Measurements from ENCODE around the gene DRAM1.
A peak's percentile ranks its signal among the peaks of the same experiment; 100 is the strongest.
"Not testable (repeated sequence)": the region's sequence is repeated elsewhere in the genome, so short reads cannot be mapped to it uniquely, and the experiment has no call there.

The DRAM1 gene

DNA sequence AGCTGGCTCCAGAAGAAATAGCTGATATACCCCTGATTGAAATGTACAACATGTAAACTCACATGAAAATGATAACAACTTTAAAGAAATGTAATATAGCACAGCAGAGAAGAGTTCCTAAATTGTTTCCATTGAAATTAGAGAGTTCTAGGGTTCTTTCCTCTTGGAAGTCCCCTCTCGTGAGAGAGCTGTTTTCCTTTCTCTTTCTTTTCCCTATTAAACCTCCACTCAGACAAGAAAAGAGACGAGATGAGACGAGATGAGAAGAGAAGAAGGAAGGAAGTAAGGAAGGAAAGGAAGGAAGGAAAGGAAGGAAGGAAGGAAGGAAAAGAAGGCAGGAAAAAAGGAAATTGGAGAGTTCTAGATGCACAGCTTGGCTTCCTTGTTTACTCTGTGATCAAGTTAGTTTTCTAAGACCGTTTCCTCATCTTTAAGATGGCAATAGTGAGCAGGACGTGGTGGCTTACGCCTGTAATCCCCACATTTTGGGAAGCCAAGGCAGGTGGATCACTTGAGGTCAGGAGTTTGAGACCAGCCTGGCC lies 11.9 kb downstream of the DRAM1 start:
- peaks cover 6% of the 10 kb centered on the region for H3K4me1 Mint-ChIP-seq
- DNase-seq (ENCODE audit: low spot score in 2 of 2) = no peak
- H3K27ac Mint-ChIP-seq (ENCODE audit: low read depth) = no peak overlapping the region
- no peak for ATAC-seq (replicated peaks; ENCODE audit: extremely low read depth, poor library complexity, severe bottlenecking)
- H3K4me3 Mint-ChIP-seq = no peak overlapping the region
- H3K36me3 Mint-ChIP-seq (ENCODE audit: insufficient read depth) = peaks cover 2% of the 10 kb centered on the region
- no peaks in the 10 kb centered on the region for H3K27me3 Mint-ChIP-seq
- no peaks in the 10 kb centered on the region for H3K9me3 Mint-ChIP-seq

DNA sequence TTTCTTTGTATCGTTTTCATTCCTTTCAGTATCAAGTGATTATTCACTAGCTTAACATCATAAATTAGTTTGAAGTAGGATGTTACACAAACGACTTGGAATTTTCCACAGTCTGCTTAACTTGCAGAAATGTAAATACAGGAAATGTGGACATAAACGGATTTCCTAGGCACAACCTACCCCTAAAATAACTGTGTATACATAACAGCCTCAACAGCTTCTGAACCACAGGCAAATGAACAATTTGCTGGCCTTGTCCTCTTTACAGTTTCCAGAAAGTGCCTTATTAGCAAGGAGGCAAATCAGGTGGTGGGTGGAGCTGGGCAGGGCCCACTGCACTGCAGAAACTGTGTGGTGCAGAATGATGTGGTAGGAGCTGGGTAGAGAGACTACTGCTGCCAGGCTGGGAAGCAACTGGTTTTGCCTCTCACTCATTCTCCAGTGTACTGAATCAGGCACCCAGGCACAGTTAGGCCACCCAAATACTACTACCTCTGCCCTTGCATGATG lies 14.1 kb downstream of the DRAM1 start:
- ATAC-seq (replicated peaks; ENCODE audit: extremely low read depth, poor library complexity, severe bottlenecking) = no peak
- H3K36me3 Mint-ChIP-seq (ENCODE audit: insufficient read depth) = peaks cover 2% of the 10 kb centered on the region
- no peak overlapping the region for H3K4me3 Mint-ChIP-seq
- no peaks in the 10 kb centered on the region for H3K9me3 Mint-ChIP-seq
- no peak for DNase-seq (ENCODE audit: low spot score in 2 of 2)
- H3K4me1 Mint-ChIP-seq = peaks cover 6% of the 10 kb centered on the region
- no peak overlapping the region for H3K27ac Mint-ChIP-seq (ENCODE audit: low read depth)
- H3K27me3 Mint-ChIP-seq = no peaks in the 10 kb centered on the region

DNA sequence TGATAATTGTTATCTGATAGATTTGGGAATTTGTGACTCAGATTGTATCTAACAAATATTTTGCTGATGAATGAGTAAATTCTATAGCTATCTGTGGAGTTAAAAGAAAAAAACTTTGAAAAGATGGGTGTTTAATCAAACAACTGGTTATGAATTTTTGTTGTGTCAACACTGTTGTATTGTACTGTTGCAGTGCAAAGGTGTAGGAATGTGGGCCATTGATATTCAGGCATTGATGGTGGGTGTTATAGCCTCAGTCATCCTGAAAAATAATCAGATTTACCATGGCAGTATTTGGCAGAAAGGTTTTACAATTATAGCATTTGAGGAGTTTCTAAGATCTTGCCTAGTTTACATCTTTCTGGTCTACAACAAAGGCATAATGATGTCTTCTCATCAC lies 15.4 kb downstream of the DRAM1 start:
- Mint-ChIP-seq H3K9me3 (no peaks in the 10 kb centered on the region), H3K4me3 (no peak overlapping the region), H3K27ac (ENCODE audit: low read depth) (no peak overlapping the region), H3K36me3 (ENCODE audit: insufficient read depth) (peaks cover 2% of the 10 kb centered on the region), H3K4me1 (peaks cover 6% of the 10 kb centered on the region), H3K27me3 (no peaks in the 10 kb centered on the region)
- DNase-seq (ENCODE audit: low spot score in 2 of 2) (no peak), ATAC-seq (replicated peaks; ENCODE audit: extremely low read depth, poor library complexity, severe bottlenecking) (no peak)

DNA sequence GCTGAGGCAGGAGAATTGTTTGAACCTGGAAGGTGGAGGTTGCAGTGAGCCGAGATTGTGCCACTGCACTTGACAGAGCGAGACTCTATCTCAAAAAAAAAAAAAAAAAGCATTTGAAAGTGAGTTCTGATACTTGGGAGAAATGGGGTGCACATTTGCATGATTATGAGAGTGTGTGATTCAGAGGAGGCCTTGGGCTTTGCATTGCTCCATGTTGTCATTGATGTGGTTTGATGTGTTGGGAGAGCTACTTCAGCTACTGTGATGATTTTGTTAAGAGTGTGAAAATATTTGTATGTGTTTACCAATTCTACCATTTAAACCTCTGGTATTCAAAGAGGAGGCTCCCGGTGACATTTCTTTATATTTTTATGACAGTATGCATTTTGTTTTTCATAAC lies 24.4 kb downstream of the DRAM1 start:
- peak; percentile 40 for ATAC-seq (replicated peaks; ENCODE audit: extremely low read depth, poor library complexity, severe bottlenecking)
- Mint-ChIP-seq H3K27ac (ENCODE audit: low read depth) (no peak overlapping the region), H3K9me3 (no peaks in the 10 kb centered on the region), H3K4me3 (no peak overlapping the region), H3K36me3 (ENCODE audit: insufficient read depth) (peaks cover 3% of the 10 kb centered on the region), H3K4me1 (peaks cover 10% of the 10 kb centered on the region), H3K27me3 (no peaks in the 10 kb centered on the region)
- no peak for DNase-seq (ENCODE audit: low spot score in 2 of 2)

DNA sequence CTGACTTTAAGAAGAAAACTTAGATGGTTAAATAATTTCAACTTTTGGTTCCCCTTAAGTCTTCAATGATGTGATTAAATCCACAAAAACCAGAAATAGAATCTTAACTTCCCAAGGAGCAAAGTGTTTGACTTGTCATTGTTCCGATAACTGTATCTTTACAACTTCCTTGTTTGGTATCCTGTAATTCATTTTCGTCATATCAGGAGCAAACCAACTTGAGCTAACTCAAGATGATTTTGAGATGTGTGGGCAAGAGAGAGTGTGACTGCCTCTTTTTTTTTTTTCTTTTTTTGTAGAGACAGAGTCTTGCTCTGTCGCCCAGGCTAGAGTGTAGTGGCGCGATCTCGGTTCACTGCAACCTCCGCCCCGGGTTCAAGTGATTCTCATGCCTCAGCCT lies 25.3 kb downstream of the DRAM1 start:
- Mint-ChIP-seq H3K36me3 (ENCODE audit: insufficient read depth) (peaks cover 3% of the 10 kb centered on the region), H3K9me3 (no peaks in the 10 kb centered on the region), H3K4me3 (no peak overlapping the region), H3K27ac (ENCODE audit: low read depth) (no peak overlapping the region), H3K27me3 (no peaks in the 10 kb centered on the region), H3K4me1 (peaks cover 10% of the 10 kb centered on the region)
- DNase-seq (ENCODE audit: low spot score in 2 of 2) (no peak), ATAC-seq (replicated peaks; ENCODE audit: extremely low read depth, poor library complexity, severe bottlenecking) (peak; percentile 24)

DNA sequence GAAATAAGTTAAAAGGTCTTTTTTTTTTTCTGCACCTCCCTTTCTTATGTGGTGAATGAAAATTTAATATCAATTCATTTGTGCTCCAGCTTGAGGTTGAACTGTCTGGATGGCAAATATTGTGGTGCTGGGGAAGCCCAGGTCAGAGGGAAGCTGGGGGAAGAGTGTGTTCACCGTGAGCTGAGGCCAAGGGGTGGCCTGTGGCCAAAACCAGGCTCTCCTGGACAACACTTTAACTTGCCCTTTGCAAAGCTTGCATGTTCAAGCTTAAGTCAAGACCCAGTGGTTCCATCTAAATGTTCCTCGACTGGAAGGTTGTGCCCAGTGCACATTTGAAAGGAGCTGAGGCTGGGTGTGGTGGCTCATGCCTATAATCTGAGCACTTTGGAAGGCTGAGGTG lies 28.8 kb downstream of the DRAM1 start:
- Mint-ChIP-seq H3K36me3 (ENCODE audit: insufficient read depth) (peaks cover 5% of the 10 kb centered on the region), H3K4me3 (no peak overlapping the region), H3K9me3 (no peaks in the 10 kb centered on the region), H3K4me1 (peaks cover 9% of the 10 kb centered on the region), H3K27ac (ENCODE audit: low read depth) (no peak overlapping the region), H3K27me3 (no peaks in the 10 kb centered on the region)
- DNase-seq (ENCODE audit: low spot score in 2 of 2) (no peak), ATAC-seq (replicated peaks; ENCODE audit: extremely low read depth, poor library complexity, severe bottlenecking) (no peak)

DNA sequence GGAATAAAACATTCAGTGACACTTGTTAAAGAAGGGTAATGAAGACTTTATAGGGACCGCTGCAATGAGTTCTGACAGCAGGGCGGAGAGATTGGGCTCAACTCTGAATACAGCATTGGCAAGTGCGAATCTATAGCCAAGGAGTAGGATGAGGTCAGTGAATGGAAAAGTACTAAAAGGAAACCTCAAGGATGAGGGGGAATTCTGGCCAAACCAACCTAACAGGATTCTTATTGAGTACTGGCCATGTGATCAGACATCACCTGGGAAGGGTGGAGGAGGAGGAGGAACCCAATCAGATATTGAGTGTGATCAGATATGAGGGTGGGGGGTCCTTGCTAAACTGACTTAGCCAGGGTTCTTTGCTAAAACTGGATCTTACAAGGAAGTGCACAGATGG lies 31.0 kb downstream of the DRAM1 start:
- no peak overlapping the region for H3K27ac Mint-ChIP-seq (ENCODE audit: low read depth)
- ATAC-seq (replicated peaks; ENCODE audit: extremely low read depth, poor library complexity, severe bottlenecking) (no peak), DNase-seq (ENCODE audit: low spot score in 2 of 2) (no peak)
- H3K4me3 Mint-ChIP-seq = no peak overlapping the region
- H3K4me1 Mint-ChIP-seq = no peaks in the 10 kb centered on the region
- no peaks in the 10 kb centered on the region for H3K9me3 Mint-ChIP-seq
- peaks cover 5% of the 10 kb centered on the region for H3K36me3 Mint-ChIP-seq (ENCODE audit: insufficient read depth)
- H3K27me3 Mint-ChIP-seq = no peaks in the 10 kb centered on the region

DNA sequence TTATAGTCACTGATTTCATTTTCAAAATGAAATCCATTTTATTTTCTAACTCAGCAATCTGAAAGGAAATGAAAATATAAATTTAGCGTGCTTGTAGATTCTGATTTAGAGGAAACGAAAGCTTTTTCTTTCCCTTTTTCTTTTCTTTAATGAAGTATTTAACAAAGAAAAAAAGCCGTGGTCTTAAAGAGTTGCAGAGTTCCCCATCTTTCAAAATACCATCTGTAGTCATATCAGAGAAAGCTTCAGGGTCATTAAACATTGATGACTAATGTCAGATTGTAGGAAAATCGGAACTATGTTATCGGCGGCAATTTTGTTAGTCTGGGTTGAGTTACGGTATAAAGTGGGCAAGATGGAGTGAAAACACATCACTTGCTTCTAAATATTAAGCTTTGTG lies 32.3 kb downstream of the DRAM1 start:
- Mint-ChIP-seq H3K27ac (ENCODE audit: low read depth) (no peak overlapping the region), H3K4me1 (no peaks in the 10 kb centered on the region), H3K9me3 (no peaks in the 10 kb centered on the region), H3K4me3 (peak overlapping the region; percentile 58), H3K27me3 (no peaks in the 10 kb centered on the region), H3K36me3 (ENCODE audit: insufficient read depth) (peaks cover 5% of the 10 kb centered on the region)
- DNase-seq (ENCODE audit: low spot score in 2 of 2) (no peak), ATAC-seq (replicated peaks; ENCODE audit: extremely low read depth, poor library complexity, severe bottlenecking) (no peak)

DNA sequence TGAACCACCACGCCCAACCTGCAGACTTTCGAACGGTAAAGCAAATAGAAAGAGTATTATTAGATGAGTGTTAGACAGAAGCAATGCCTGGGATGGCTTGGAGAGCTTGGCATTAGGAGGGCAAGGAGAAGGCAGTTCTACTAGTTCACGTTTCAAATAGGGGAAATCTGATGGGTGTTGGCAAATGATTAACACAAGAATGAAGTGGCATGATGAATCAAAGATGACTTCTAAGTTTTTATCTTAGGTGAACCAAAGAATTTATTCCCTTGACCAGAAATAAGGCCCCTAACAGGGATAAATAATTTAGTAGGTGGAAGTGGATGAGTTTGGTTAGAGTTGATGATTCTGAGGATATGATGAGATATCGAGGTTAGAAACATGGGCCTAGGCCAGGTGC lies 38.5 kb downstream of the DRAM1 start:
- DNase-seq (ENCODE audit: low spot score in 2 of 2) = no peak
- Mint-ChIP-seq H3K4me1 (no peaks in the 10 kb centered on the region), H3K4me3 (no peak overlapping the region), H3K27me3 (no peaks in the 10 kb centered on the region), H3K9me3 (no peaks in the 10 kb centered on the region), H3K27ac (ENCODE audit: low read depth) (no peak overlapping the region), H3K36me3 (ENCODE audit: insufficient read depth) (peaks cover 2% of the 10 kb centered on the region)
- no peak for ATAC-seq (replicated peaks; ENCODE audit: extremely low read depth, poor library complexity, severe bottlenecking)

DNA sequence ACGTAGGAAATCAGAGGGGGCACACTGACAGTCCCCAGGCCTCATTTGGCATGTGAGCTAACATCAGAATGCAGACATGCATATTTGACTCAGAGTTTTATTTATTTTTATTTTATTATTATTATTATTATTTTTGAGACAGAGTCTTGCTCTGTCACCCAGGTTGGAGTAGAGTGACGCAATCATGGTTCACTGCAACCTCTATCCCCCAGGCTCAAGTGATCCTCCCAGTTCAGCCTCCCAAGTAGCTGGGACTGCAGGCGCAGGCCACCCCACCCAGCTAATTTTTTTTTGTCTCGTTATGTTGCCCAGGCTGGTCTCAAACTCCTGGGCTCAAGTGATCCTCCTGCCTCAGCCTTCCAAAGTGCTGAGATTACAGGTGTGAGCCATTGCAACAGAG lies 41.4 kb downstream of the DRAM1 start:
- H3K36me3 Mint-ChIP-seq (ENCODE audit: insufficient read depth); H3K9me3 Mint-ChIP-seq; H3K27me3 Mint-ChIP-seq; DNase-seq (ENCODE audit: low spot score in 2 of 2); H3K4me3 Mint-ChIP-seq; H3K4me1 Mint-ChIP-seq; ATAC-seq (replicated peaks; ENCODE audit: extremely low read depth, poor library complexity, severe bottlenecking); H3K27ac Mint-ChIP-seq (ENCODE audit: low read depth): not testable (repeated sequence)

DNA sequence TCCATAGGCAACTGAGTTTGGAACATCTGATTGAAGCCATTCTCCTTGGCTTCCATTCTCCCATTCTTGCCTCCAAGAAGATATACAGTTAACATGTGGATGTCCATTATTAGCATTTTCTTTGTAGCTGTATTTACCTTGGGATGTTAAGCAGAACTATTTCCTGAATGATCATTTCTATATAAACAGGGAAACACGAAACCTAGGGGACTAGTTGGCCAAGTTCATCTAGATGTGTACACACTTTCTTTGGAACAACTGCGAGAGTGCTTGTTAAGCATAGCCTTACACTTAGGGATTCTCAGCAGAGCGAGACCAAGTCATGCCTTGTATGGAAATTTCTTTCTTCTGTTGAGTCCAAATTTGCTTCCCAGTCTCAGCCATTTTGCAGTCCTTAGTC lies 42.1 kb downstream of the DRAM1 start:
- DNase-seq (ENCODE audit: low spot score in 2 of 2) (no peak), ATAC-seq (replicated peaks; ENCODE audit: extremely low read depth, poor library complexity, severe bottlenecking) (no peak)
- no peaks in the 10 kb centered on the region for H3K4me1 Mint-ChIP-seq
- no peak overlapping the region for H3K4me3 Mint-ChIP-seq
- H3K9me3 Mint-ChIP-seq = no peaks in the 10 kb centered on the region
- H3K27me3 Mint-ChIP-seq = no peaks in the 10 kb centered on the region
- peaks cover 3% of the 10 kb centered on the region for H3K36me3 Mint-ChIP-seq (ENCODE audit: insufficient read depth)
- H3K27ac Mint-ChIP-seq (ENCODE audit: low read depth) = no peak overlapping the region

DNA sequence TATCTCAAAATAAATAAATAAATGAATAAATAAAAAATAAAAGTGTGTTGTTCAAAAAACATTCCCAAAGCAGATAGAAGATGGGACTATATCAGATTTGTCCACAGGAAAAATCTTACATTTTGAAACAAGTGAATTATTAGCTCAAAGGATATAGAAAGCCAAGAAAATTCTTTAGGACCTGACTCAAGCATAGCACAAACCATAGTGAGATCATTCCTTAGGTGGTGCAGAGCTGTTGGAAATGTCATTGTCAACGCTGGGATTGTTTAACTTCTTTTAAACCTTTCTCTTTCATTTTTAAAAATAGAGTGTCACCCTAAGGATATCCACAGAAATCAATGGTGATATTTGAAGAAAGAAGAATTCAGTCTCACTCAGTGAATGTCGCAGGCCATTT lies 43.5 kb downstream of the DRAM1 start:
- no peaks in the 10 kb centered on the region for H3K4me1 Mint-ChIP-seq
- DNase-seq (ENCODE audit: low spot score in 2 of 2) = no peak
- H3K9me3 Mint-ChIP-seq = no peaks in the 10 kb centered on the region
- no peak overlapping the region for H3K27ac Mint-ChIP-seq (ENCODE audit: low read depth)
- H3K36me3 Mint-ChIP-seq (ENCODE audit: insufficient read depth) = peaks cover 3% of the 10 kb centered on the region
- H3K4me3 Mint-ChIP-seq = no peak overlapping the region
- no peaks in the 10 kb centered on the region for H3K27me3 Mint-ChIP-seq
- ATAC-seq (replicated peaks; ENCODE audit: extremely low read depth, poor library complexity, severe bottlenecking) = no peak

DNA sequence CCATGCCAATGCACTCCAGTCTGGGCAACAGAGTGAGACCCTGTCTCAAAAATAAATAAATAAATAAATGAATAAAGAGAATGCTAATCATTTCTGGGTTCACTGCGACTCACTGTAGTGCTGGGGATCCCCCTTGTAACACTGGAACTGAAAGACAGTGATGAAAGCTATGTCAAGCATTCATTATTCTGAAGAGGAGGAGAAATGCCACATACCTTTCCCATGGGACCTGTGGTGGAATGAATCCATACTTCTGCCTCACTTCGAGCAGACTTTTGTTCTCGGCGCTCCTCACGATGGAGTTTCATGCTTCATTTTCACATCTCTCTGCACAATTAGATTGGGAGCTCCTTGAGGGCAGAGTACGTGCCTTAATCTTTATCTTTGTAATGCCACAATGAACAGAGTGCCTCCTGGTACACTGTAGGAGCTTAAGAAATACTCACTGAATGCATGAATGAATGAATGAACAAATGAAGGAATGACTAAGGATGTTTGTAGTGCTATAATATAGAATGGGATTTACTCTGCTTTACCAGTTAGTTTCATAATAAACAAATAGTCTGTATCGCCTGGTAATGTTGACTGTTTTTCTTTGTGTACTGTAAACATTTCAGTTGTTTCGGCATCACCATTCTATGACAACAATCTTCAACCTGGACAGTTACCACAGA lies 45.8 kb downstream of the DRAM1 start:
- Mint-ChIP-seq H3K4me1 (no peaks in the 10 kb centered on the region), H3K9me3 (no peaks in the 10 kb centered on the region), H3K36me3 (ENCODE audit: insufficient read depth) (peaks cover 3% of the 10 kb centered on the region), H3K27me3 (peaks cover 6% of the 10 kb centered on the region), H3K4me3 (no peak overlapping the region), H3K27ac (ENCODE audit: low read depth) (no peak overlapping the region)
- ATAC-seq (replicated peaks; ENCODE audit: extremely low read depth, poor library complexity, severe bottlenecking) (no peak), DNase-seq (ENCODE audit: low spot score in 2 of 2) (no peak)

Measured in central memory CD8-positive, alpha-beta T cell (primary cell).